Left lobe of liver (tissue), 2 donors: ENCODE measurements around the gene PACS2. TPM values are rescaled to one million over a fixed set of nuclear protein-coding genes. Genes with fewer than 3 reads are reported as not detected.
A peak's percentile ranks its signal among the peaks of the same experiment; 100 is the strongest.

Source experiments
- ATAC-seq: fragments of 200-7000 bp; cut with Tn5 transposase; one replicate; pipeline ENCODE4 v1.9.1; 2020; ENCODE audit warnings: mild to moderate bottlenecking, moderate library complexity
- DNase-seq: peaks from one replicate; pipeline ENCODE4 v3.0.0-alpha.2; 2020; ENCODE audit warnings: low spot score
- total RNA-seq: library from RNA; stranded (reverse); gene quantifications from one replicate; pipeline ENCODE4 v1.2.1, GENCODE V29; 2021
- donor health status: DM: no; HTN: no; CAD: no; lungs with moderate emphysema.
- donor health status: DM: no; HTN: yes; CAD: no.

The PACS2 gene
- total RNA-seq, 1 donor from 2014 or later = 26.6 TPM

DNA sequence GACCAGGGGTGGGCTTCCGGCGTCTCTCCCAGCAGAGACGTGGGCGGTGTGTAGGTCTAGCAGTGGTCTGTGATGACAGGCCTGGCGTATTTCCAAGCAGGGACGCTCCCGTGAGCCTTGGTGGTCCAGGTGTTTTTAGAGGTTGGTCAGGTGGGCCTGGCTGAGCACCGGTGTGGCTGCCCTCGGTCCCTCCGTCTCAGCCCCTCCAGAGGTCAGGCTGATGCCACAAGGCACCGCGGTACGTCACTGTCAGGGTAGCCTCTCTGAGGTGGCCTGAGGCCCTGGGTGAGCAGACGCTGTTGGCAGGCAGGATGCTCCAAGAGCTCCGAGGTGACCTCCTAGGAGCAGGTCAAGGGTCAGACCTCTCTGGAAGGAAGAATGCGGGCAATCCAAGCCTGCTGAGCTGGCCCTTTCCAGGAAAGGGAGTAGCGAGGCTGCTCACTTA lies 118.6 kb downstream of the PACS2 start:
- ATAC-seq = peak; percentile 42
- no peak for DNase-seq

DNA sequence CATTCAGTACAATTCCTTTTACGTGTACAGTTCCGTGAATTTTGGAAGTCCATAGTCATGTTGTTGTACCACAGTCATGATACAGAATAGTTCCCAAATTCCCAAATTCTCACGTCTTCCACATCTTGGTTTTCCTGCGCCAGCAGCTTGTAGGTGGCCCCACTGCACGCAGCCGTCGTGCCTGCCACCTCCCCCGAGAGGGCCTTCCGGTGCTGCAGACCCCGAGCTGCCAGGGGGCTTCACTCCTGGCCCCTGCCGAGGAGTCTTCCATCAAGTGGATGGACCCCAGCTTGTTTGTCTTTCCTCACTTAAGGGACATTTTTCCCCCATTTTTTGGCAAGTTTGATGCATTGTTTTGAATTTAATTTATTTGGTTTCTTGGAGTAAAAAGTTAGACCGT lies 121.9 kb downstream of the PACS2 start:
- DNase-seq (no peak), ATAC-seq (no peak)

DNA sequence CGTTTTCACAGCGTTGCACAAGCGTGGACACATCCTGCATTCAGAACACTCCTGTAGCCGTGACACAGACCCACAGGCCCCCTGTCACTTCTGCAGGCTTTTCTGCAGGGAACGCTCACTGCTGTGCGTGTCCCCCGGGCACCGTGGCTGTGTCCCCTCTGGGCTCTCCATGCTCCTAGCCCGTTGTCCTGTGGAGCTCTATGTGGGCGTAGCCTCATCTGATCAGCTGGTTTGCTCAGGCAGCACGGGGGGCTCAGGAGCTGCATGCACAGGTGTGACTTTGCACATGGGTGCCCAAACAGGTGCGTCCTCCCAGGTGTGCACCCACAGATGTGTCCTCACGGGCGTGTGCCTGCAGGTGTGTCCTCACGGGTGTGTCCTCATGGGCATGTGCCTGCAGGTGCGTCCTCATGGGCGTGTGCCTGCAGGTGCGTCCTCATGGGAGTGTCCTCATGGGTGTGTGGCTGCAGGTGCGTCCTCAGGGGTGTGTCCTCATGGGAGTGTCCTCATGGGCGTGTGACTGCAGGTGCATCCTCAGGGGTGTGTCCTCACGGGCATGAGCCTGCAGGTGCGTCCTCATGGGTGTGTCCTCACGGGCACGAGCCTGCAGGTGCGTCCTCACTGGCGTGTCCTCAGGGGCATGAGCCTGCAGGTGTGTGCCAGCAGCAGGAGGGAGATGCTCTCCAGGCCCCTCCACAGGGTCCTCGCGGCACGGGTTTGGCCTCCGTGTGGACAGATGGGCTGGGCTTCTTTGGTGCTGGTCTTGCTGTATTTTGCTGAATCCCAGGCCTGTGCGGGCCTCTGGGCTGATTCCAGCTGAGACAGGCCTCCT lies 122.6 kb downstream of the PACS2 start:
- DNase-seq = no peak
- no peak for ATAC-seq

DNA sequence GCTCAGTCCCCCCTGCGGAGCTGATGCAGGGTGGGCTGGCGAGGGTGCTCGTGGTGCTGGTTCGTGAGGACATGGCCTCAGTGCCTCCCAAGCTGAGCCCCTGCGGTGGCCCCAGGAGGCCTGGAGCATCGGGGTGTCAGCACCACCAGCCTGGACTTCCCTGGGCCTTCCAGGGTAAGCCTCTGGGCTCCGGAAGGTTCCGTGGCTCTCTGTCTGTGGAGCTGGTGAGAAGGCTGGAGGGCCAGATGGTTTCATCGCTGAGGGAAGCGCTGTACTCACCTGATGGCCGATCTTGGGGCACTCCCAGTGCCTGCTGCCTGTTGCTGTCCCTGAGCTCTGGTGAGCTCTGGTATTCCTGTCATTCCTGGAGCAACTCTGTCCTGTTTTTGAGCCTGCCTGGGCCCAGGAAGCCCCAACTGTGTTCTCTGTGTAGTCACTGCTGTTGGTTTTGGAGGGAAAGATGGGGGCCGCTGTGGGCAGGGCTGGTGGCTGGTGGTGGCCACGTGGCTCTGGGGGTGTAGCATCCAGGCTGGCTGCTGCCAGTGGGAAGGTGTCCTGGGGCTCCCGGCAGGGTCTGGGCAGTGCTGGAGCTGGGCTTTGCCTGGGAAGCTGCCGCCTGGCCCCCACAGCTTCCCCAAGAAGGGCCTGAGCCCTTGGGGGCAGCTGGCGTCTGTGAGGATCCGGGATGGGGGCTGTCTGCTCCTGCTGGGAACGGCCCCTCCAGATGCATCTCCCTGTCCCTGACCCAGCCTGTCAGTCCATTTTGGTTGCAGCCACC lies 123.4 kb downstream of the PACS2 start:
- ATAC-seq (no peak), DNase-seq (no peak)

DNA sequence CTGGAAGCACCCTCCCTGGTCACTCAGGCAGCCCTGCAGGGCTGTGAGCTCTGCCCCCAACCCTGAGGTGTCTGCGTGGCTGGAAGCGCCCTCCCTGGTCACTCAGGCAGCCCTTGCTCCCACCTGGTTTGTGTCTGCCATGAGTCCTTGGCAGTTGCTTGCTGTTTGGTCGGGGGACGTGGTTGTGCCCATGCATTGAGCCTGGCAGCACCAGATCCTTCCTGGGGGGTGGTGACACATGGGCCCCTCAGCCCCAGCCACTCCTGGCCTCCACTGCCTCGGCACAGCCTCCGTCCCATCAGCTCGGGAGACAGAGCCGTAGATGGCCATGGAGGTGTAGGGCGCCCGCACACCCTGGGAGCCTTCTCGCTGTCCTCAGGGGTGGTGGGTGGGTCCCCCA lies 124.6 kb downstream of the PACS2 start:
- ATAC-seq = no peak

DNA sequence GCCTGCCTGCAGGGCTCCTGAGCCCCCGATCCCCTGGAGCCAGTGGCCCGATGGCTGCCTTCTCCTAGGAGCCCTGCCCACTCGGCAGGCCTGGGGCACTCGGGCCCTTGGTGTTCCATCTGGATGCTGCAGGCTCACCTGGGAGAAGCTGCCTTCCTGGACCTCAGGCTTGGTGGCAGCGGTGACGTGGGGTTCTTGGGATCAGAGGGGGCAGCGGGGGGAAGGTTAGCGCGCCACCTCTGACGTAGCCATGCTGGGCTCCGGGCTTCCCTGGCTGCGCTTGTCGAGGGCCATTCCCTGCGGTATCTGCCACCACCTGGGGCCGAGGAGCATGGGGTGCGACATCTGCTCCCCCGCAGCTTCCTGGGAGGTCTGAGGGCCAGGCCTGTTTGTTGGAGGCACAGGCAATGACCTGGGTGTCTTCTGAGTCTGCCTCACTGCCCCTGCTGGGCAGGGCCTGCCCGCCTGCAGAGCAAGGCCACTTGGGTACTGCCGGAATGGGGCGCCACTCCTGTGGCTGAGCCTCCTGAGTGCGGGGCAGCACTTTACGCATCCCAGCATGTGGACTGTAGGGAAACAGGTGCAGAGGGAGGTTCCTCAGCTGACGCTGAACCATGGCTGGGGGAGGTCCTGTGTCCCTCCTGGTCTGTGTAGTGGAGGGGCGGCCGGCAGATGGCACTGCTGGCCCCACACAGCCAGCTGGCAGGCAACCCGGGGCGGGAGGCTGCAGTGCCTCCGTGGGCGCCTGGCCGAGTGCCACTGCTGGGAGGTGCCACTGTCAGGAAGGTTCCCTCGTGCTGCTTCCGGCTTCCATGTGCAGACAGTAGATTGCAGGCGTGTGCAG lies 125.4 kb downstream of the PACS2 start:
- ATAC-seq (peak; percentile 81), DNase-seq (peak; percentile 66)

More for the DNA sequence above, 124.6 kb downstream of the PACS2 start:
- no peak for DNase-seq

DNA sequence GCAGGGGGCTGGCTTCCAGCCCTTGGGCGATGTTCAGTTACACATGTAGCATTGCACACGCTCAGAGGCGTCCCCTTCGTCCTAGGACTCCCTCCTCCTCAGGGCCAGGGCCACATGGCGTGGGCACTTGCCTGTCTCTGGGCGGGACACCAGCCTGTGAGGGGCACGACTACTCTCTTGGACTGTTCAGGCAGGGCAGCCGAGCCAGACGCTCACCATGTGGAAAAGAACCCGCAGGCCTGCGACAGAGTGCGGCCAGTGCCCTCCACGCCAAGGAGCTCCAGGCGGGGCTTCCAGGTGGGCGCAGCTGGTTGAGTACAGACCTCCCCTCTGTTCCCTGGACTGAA lies 126.0 kb downstream of the PACS2 start:
- DNase-seq (no peak), ATAC-seq (no peak)

DNA sequence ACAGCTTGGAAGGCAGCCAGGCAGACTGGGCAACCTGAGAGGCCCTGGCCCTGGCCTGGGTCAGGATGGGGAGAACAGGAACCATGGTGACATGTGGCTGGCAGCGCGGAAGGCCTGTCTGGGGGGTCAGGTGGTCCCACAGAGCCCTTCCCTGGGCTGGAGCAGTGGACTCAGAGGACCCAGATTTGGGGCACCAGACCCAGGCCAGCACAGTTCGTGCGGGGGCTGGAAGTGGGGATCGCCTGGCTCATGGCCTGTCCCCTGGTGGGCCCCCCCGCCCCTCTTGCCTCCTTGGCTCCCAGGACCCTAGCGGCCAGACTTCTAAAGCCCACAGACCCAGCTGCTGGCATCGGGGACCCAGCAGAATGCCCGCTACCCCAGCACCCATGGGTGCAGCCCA lies 126.4 kb downstream of the PACS2 start:
- no peak for DNase-seq
- ATAC-seq = no peak

DNA sequence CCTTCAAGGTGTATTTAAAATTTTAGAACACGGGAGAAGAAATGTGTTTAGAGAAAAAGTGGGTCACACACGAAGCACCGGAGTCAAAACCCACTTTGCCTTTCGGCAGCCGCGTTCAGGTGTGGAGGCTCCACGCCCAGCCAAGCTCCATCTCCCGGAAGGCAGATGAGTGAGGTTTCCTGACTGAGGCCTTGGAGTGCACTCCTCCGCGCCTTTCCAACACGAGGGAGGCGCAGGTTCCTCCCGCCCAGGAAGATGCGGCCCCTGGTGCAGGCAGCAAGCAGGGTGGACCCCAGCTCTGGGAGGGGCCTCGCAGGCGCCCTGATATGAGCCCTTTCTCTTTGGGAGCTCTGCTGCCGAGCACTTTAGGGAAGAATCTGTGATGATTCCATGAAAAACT lies 127.6 kb downstream of the PACS2 start:
- no peak for DNase-seq
- no peak for ATAC-seq

DNA sequence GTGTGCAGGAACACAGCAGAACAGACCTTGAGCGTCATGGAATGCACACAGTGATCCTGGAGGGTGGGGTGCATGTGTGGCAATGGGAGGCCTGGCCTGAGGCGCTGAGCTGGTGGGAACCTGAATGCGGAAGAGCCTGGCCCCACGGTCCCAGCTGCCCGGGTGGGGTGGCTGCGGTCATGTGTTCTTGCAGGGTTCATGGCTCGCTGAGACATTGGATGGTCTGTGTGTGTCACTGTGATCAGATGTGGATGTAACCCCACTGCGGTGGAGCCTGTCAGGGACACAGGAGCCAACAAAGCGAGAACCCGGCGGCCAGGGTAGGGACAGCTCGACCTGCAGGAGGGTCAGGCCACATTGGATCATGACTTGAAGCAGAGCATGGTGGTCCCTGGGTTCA lies 128.3 kb downstream of the PACS2 start:
- DNase-seq (no peak), ATAC-seq (no peak)

DNA sequence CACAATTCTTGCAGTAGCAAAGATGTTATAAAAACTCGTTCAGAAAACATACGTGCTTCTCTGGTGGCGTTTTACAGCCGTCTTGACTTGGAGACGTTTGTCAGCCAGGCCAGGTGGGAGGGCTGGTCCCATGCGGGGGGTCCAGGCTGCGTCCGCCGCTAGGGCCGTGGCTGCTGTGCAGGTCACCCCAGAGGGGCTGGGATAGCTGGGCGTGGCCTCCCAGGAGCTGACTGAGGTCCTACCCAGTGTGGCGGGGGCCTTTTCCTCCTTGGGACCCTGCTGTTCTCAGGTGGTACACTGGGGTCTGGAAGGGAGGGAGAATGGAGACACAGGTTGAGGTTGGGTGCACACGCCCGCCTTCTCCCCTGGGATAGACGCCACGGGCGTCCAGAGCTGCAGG lies 130.3 kb downstream of the PACS2 start:
- ATAC-seq (no peak), DNase-seq (no peak)

DNA sequence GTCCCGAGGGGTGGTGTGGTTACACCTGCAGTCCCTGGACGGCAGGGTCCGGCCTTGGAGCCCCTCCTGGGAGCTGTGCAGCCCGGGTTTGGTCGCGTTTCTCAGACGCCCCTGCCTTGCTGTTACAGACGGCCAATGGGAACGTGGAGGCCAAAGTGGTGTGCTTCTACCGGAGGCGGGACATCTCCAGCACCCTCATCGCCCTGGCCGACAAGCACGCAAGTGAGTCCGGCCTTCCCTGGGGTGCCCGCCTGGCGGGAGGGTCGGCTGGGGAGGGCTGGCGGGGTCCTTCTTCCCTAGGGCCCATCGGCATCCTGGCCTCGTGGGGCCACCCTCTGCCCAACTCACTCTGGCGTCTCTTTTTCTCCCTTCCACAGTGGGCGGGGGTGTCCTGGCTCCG lies 130.7 kb downstream of the PACS2 start:
- DNase-seq (no peak), ATAC-seq (no peak)

DNA sequence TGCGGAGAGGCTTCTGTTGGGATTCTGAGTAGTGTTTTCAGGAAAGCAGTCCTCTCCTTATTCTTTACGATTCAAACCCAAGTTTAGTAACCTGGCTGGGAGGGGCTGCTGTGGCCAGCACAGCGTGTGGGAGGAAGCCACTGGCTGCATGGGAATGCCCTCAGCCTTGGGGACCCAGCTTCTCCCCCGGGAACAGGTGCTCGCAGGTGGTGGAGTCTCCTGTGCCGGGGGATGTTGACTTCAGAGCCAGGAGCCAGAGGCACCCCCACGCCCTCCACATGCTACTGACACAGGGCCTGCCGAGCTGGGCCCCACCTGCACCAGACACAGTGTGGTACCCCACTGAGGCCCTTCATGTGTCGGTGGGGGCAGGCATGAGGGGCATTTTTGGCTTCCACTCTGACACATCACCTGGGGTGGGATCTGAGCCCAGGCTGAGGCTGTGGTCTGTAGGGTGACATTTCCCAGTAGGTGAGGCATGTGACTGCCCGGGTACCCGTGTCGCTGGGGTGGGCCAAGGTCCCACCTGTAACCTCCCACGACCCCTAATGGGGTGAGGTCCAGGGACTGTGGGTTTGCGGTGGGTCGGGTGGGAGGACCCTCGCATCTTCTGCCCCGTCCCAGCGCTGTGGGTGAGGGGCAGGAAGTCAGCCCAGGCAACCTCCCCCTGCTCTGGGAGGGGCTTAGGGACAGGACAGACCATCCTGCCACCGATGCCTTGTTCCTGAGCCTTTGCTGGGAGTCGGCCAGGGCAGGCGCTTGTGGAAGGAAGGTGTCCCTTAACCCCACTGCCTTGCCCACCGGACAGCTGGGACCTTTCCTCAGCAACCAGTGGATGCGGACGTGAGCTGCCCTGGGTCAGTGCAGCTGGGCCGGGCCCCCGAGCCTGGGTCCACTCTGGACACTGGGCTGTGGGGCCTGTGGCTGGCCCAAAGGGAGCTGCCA lies 131.6 kb downstream of the PACS2 start:
- DNase-seq = no peak
- no peak for ATAC-seq

DNA sequence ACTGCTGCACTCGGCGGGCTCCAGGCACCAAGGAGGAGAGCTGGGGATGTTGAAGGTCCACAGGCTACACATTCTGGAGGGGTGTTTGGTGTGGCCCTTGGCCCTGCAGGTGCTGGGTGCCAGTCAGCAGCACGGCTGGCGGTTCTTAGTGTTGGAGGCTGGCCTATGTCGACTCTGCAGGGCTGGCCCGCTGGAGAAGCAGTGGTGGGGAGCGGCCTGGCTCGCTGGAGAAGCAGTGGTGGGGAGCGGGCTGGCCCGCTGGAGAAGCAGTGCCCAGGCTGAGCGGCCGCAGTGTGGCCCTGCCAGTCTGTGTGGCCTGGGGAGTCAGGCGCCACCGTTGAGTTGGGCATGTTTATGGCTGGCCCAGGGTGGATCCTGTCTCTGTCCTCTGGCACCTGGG lies 132.4 kb downstream of the PACS2 start:
- ATAC-seq (no peak), DNase-seq (no peak)

Other genes starting within 250 kb of the PACS2 start
- gene GPR132, start 249.3 kb upstream of the PACS2 start, total RNA-seq = 0.40 TPM
- gene JAG2, start 146.0 kb upstream of the PACS2 start, total RNA-seq = 1.3 TPM
- gene NUDT14, start 133.4 kb upstream of the PACS2 start, total RNA-seq = 11.5 TPM
- gene BTBD6, start 66.2 kb upstream of the PACS2 start, total RNA-seq = 20.3 TPM
- gene BRF1, start 13.7 kb upstream of the PACS2 start, total RNA-seq = 20.5 TPM
- gene TEX22, start 83.8 kb downstream of the PACS2 start, total RNA-seq = 1.3 TPM
- gene MTA1, start 105.1 kb downstream of the PACS2 start, total RNA-seq = 39.2 TPM
- gene CRIP2, start 160.1 kb downstream of the PACS2 start, total RNA-seq = 23.8 TPM
- 3.2 TPM for gene CRIP1, start 172.1 kb downstream of the PACS2 start, total RNA-seq
- 10.6 TPM for gene TEDC1, start 176.5 kb downstream of the PACS2 start, total RNA-seq
- gene TMEM121, start 211.8 kb downstream of the PACS2 start, total RNA-seq = 4.4 TPM